Measurements from ENCODE around the gene TNFRSF19. TPM values are rescaled to one million over a fixed set of nuclear protein-coding genes. Genes with fewer than 3 reads are reported as not detected.
"Not testable (repeated sequence)": the region's sequence is repeated elsewhere in the genome, so short reads cannot be mapped to it uniquely, and the experiment has no call there.

Gene TNFRSF19, protein sequence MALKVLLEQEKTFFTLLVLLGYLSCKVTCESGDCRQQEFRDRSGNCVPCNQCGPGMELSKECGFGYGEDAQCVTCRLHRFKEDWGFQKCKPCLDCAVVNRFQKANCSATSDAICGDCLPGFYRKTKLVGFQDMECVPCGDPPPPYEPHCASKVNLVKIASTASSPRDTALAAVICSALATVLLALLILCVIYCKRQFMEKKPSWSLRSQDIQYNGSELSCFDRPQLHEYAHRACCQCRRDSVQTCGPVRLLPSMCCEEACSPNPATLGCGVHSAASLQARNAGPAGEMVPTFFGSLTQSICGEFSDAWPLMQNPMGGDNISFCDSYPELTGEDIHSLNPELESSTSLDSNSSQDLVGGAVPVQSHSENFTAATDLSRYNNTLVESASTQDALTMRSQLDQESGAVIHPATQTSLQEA
- total RNA-seq = 1 to 10 TPM; 6.2 to 8.4 TPM
- polyA plus RNA-seq (ENCODE audit: insufficient read depth, low read depth, low replicate concordance) = 5.7 TPM
- long read RNA-seq, donor 1, full-length matches to known transcripts = 5 of 5 reads
- long read RNA-seq, donor 1, partial matches to known transcripts = 0 of 5 reads
- long read RNA-seq, donor 1, other reads (novel, unspliced or antisense) = 0 of 5 reads
- long read RNA-seq, donor 2, full-length matches to known transcripts = 3 of 3 reads
- long read RNA-seq, donor 2, partial matches to known transcripts = 0 of 3 reads
- long read RNA-seq, donor 2, other reads (novel, unspliced or antisense) = 0 of 3 reads

- DNase-seq = peak; percentile 60
- Histone ChIP-seq H3K27me3 (no peaks in the 10 kb centered on the region), H3K9me3 (no peaks in the 10 kb centered on the region), H3K27ac (no peak within 1 kb of the TSS), H3K4me1 (peaks cover 5% of the 10 kb centered on the region), H3K4me3 (no peak within 1 kb of the TSS), H3K36me3 (ENCODE audit: low read depth, missing control alignments) (no peaks in the 10 kb centered on the region)
- intact Hi-C loops (cut with DNase I; ENCODE audit: low total_unique reads) = loop anchor here (10.0 kb wide), 1 partner anchor 106 kb away; no protein-coding TSS in a partner anchor
- TF ChIP-seq, protein P1, sequence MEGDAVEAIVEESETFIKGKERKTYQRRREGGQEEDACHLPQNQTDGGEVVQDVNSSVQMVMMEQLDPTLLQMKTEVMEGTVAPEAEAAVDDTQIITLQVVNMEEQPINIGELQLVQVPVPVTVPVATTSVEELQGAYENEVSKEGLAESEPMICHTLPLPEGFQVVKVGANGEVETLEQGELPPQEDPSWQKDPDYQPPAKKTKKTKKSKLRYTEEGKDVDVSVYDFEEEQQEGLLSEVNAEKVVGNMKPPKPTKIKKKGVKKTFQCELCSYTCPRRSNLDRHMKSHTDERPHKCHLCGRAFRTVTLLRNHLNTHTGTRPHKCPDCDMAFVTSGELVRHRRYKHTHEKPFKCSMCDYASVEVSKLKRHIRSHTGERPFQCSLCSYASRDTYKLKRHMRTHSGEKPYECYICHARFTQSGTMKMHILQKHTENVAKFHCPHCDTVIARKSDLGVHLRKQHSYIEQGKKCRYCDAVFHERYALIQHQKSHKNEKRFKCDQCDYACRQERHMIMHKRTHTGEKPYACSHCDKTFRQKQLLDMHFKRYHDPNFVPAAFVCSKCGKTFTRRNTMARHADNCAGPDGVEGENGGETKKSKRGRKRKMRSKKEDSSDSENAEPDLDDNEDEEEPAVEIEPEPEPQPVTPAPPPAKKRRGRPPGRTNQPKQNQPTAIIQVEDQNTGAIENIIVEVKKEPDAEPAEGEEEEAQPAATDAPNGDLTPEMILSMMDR (IDR thresholded peaks at IDR 0.05) = no peak
- no peak for TF ChIP-seq POLR2A (IDR thresholded peaks at IDR 0.05)
- WGBS, 2 donors = 28 to 33% methylated on average over 10 of the region's 10 CpGs
Observed at GRCh38 chr13:23570099-23570920, at the start of gene TNFRSF19. Gene TNFRSF19, plus strand, starts transcription at chr13:23570412. Its CDS starts 19,772 bp downstream, at chr13:23590184.

GRCh38 chr13:23529926-23530325 is 40.3 kb upstream of the TNFRSF19 start:
- H3K27me3 ChIP-seq; H3K36me3 ChIP-seq (ENCODE audit: low read depth, missing control alignments); H3K4me3 ChIP-seq; H3K9me3 ChIP-seq; intact Hi-C loops (cut with DNase I; ENCODE audit: low total_unique reads); H3K4me1 ChIP-seq; H3K27ac ChIP-seq; DNase-seq: not testable (repeated sequence)
- 81 to 86% methylated on average over 3 of the region's 3 CpGs for WGBS, 2 donors

DNA sequence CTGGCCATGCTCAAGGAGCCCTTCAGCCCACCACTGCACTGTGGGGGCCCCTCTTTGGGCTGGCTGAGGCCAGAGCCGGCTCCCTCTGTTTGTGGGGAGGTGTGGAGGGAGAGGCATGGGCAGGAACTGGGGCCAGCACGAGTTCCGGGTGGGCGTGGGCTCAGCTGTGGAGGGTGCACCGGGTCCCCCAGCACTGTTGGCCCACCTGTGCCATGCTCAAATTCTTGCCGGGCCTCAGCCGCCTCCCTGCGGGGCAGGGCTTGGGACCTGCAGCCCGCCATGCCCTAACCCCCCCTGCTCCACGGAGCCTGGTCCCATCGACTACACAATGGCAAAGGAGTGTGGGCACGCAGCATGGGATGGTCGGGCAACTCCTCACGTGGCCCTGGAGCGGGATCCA is 38.8 kb upstream of the TNFRSF19 start:
- DNase-seq = no peak
- 92 to 97% methylated on average over 9 to 15 of the region's 15 CpGs for WGBS, 2 donors
- H3K9me3 ChIP-seq = no peaks in the 10 kb centered on the region
- no peak overlapping the region for H3K4me3 ChIP-seq
- no peak overlapping the region for H3K27ac ChIP-seq
- TF ChIP-seq, protein P1 (IDR thresholded peaks at IDR 0.05) = no peak
- no peak for TF ChIP-seq POLR2A (IDR thresholded peaks at IDR 0.05)
- no peaks in the 10 kb centered on the region for H3K27me3 ChIP-seq
- H3K36me3 ChIP-seq (ENCODE audit: low read depth, missing control alignments) = no peaks in the 10 kb centered on the region
- intact Hi-C loops (cut with DNase I; ENCODE audit: low total_unique reads) = no loop called here
- no peaks in the 10 kb centered on the region for H3K4me1 ChIP-seq

DNA sequence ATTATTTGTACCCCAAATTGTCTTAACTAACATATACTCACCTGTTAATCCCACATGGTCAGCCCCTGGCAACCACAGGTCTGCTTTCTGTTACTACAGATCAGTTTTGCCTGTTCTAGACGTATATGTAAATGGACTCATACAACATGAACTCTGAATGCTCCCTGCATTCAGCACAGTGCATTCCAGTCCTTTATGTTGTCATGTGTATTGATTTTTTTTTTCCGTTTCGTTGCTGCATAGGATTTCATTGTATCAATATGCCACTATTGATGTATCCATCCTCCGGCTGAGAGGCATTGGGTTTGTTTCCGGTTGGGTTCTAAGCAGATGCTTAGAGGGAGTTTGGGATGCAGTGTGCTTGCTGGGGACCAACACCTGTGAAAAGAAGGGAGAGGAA is 36.1 kb upstream of the TNFRSF19 start:
- Histone ChIP-seq H3K27me3 (no peaks in the 10 kb centered on the region), H3K9me3 (no peaks in the 10 kb centered on the region), H3K27ac (no peak overlapping the region), H3K4me1 (no peaks in the 10 kb centered on the region), H3K4me3 (no peak overlapping the region), H3K36me3 (ENCODE audit: low read depth, missing control alignments) (no peaks in the 10 kb centered on the region)
- 70 to 81% methylated on average over 5 of the region's 5 CpGs for WGBS, 2 donors
- no peak for DNase-seq
- TF ChIP-seq, protein P1 (IDR thresholded peaks at IDR 0.05) = no peak
- no peak for TF ChIP-seq POLR2A (IDR thresholded peaks at IDR 0.05)
- intact Hi-C loops (cut with DNase I; ENCODE audit: low total_unique reads) = no loop called here

All from testis (tissue), 5 donors.